Measurements from ENCODE around the gene GET4. TPM values are rescaled to one million over a fixed set of nuclear protein-coding genes. Genes with fewer than 3 reads are reported as not detected.

The GET4 gene
- total RNA-seq, 4 donors from 2014 or later, result 6.1 to 39.4 (median 26.7) TPM

GRCh38 chr7:886626-887487, 10.5 kb downstream of the GET4 start:
- intact Hi-C loops (cut with DNase I; ENCODE audit: low total_unique reads), result no loop called here

GRCh38 chr7:887488-887820, 11.1 kb downstream of the GET4 start:
- H3K27me3 ChIP-seq, result no peaks in the 10 kb centered on the region
- no peaks in the 10 kb centered on the region for H3K9me3 ChIP-seq
- H3K4me3 ChIP-seq, result no peak overlapping the region
- H3K4me1 ChIP-seq, result peaks cover 0 to 6% of the 10 kb centered on the region in 2 donors
- intact Hi-C loops (cut with DNase I; ENCODE audit: low total_unique reads), result no loop called here
- DNase-seq, result no peak
- no peak for TF ChIP-seq CTCF (IDR thresholded peaks at IDR 0.05)
- TF ChIP-seq POLR2A (IDR thresholded peaks at IDR 0.05), result no peak
- H3K27ac ChIP-seq, result no peak overlapping the region
- no peaks in the 10 kb centered on the region for H3K36me3 ChIP-seq

More at GRCh38 chr7:886626-887487, 10.5 kb downstream of the GET4 start:
- Histone ChIP-seq H3K36me3 (no peaks in the 10 kb centered on the region), H3K9me3 (no peaks in the 10 kb centered on the region), H3K27ac (no peak overlapping the region), H3K4me1 (peaks cover 0 to 6% of the 10 kb centered on the region in 2 donors), H3K27me3 (no peaks in the 10 kb centered on the region), H3K4me3 (no peak overlapping the region)
- TF ChIP-seq CTCF (IDR thresholded peaks at IDR 0.05) (no peak), POLR2A (IDR thresholded peaks at IDR 0.05) (no peak)
- DNase-seq, result no peak

GRCh38 chr7:888081-889024, 12.0 kb downstream of the GET4 start:
- H3K27ac ChIP-seq, result no peak overlapping the region
- no peak overlapping the region for H3K4me3 ChIP-seq
- TF ChIP-seq CTCF (IDR thresholded peaks at IDR 0.05) (no peak), POLR2A (IDR thresholded peaks at IDR 0.05) (no peak)
- DNase-seq, result no peak
- no peaks in the 10 kb centered on the region for H3K27me3 ChIP-seq
- no peaks in the 10 kb centered on the region for H3K9me3 ChIP-seq
- intact Hi-C loops (cut with DNase I; ENCODE audit: low total_unique reads), result no loop called here
- H3K4me1 ChIP-seq, result peaks cover 0 to 6% of the 10 kb centered on the region in 2 donors
- H3K36me3 ChIP-seq, result no peaks in the 10 kb centered on the region

- DNase-seq, result no peak
- no peaks in the 10 kb centered on the region for H3K36me3 ChIP-seq
- H3K27ac ChIP-seq, result no peak overlapping the region
- TF ChIP-seq POLR2A (IDR thresholded peaks at IDR 0.05), result no peak
- no peak for TF ChIP-seq CTCF (IDR thresholded peaks at IDR 0.05)
- no peaks in the 10 kb centered on the region for H3K27me3 ChIP-seq
- intact Hi-C loops (cut with DNase I; ENCODE audit: low total_unique reads), result no loop called here
- no peaks in the 10 kb centered on the region for H3K9me3 ChIP-seq
- H3K4me3 ChIP-seq, result no peak overlapping the region
- H3K4me1 ChIP-seq, result peaks cover 0 to 2% of the 10 kb centered on the region in 2 donors
Measured at GRCh38 chr7:889025-889390, 12.7 kb downstream of the GET4 start.

GRCh38 chr7:889391-889790, 13.0 kb downstream of the GET4 start:
- Histone ChIP-seq H3K27ac (no peak overlapping the region), H3K9me3 (no peaks in the 10 kb centered on the region), H3K4me1 (no peaks in the 10 kb centered on the region), H3K4me3 (no peak overlapping the region), H3K27me3 (no peaks in the 10 kb centered on the region), H3K36me3 (no peaks in the 10 kb centered on the region)
- TF ChIP-seq CTCF (IDR thresholded peaks at IDR 0.05), result no peak
- no peak for TF ChIP-seq POLR2A (IDR thresholded peaks at IDR 0.05)
- intact Hi-C loops (cut with DNase I; ENCODE audit: low total_unique reads), result no loop called here
- DNase-seq, result no peak
